Calu3 (cell line): ENCODE measurements around the gene CES4A. TPM values are rescaled to one million over a fixed set of nuclear protein-coding genes. Genes with fewer than 3 reads are reported as not detected.
A peak's percentile ranks its signal among the peaks of the same experiment; 100 is the strongest.

Experiments
- BruUV-seq: library from RNA; stranded (reverse); fragments of 400-500 nt; replicated peaks from 2 replicates; lab custom pipeline; 2021; lab: Mats Ljungman, UMichigan
- CTCF ChIA-PET: fragments of 300-600 bp; sonication (Branson Sonifier 250); formaldehyde crosslinking; loops from one replicate; lab custom pipeline; 2022; ENCODE audit warnings: antibody characterized with exemption; lab: Charles Lee
- DNase-seq: peaks from one replicate; pipeline ENCODE4 v3.0.0; 2022
- H3K27ac Mint-ChIP-seq: one replicate; pipeline ENCODE4 v1.8.0; 2022; ENCODE audit warnings: mixed read lengths; ENCODE audit not compliant: unreplicated experiment
- H3K27me3 Mint-ChIP-seq: one replicate; pipeline ENCODE4 v1.8.0; 2022; ENCODE audit warnings: mixed read lengths; ENCODE audit not compliant: unreplicated experiment
- H3K36me3 Mint-ChIP-seq: one replicate; pipeline ENCODE4 v1.8.0; 2022; ENCODE audit warnings: mild to moderate bottlenecking, moderate library complexity, mixed read lengths; ENCODE audit not compliant: insufficient read depth, unreplicated experiment
- H3K4me1 Mint-ChIP-seq: one replicate; pipeline ENCODE4 v1.8.0; 2022; ENCODE audit warnings: mild to moderate bottlenecking, low read depth, mixed read lengths; ENCODE audit not compliant: unreplicated experiment
- H3K4me3 Mint-ChIP-seq: one replicate; pipeline ENCODE4 v1.8.0; 2022; ENCODE audit warnings: mild to moderate bottlenecking, low read depth, moderate library complexity, mixed read lengths; ENCODE audit not compliant: unreplicated experiment
- H3K9me3 Mint-ChIP-seq: one replicate; pipeline ENCODE4 v1.8.0; 2022; ENCODE audit warnings: low read depth, mixed read lengths; ENCODE audit not compliant: unreplicated experiment
- CTCF ChIP-seq: fragments of 200-600 bp; IDR thresholded peaks from one replicate; pipeline ENCODE4 v1.8.0; 2022; ENCODE audit warnings: antibody characterized with exemption; ENCODE audit not compliant: unreplicated experiment
- intact Hi-C: fragments of 100-400 bp; cut with micrococcal nuclease; formaldehyde crosslinking; loops from one replicate; pipeline ENCODE4 v1.10.0; 2022; ENCODE audit not compliant: unreplicated experiment
- total RNA-seq: library from RNA; stranded (reverse); gene quantifications from 2 replicates; pipeline ENCODE4 v1.2.3, GENCODE V29; 2022

Gene CES4A
- total RNA-seq, 1 experiment from 2014 or later = not detected

GRCh38 chr16:67016681-67017420, 28.5 kb downstream of the CES4A start:
- Mint-ChIP-seq H3K36me3 (peaks cover 5% of the 10 kb centered on the region), H3K27ac (no peak overlapping the region), H3K27me3 (peaks cover 33% of the 10 kb centered on the region), H3K4me3 (no peak overlapping the region), H3K9me3 (no peaks in the 10 kb centered on the region), H3K4me1 (peaks cover 18% of the 10 kb centered on the region)
- TF ChIP-seq CTCF = no peak
- BruUV-seq = no TSS peak
- intact Hi-C loops = loop anchor here (5.0 to 10.0 kb wide), 4 partner anchors 40 to 170 kb away; partner anchors contain the start of genes B3GNT9, FBXL8 and TRADD
- no peak for DNase-seq
- CTCF ChIA-PET = interaction anchor here (0.9 to 1.3 kb wide), 2 partner anchors 41 to 138 kb away, joined by 3 to 6 read pairs; no protein-coding TSS in a partner anchor

GRCh38 chr16:67017421-67017750, 29.0 kb downstream of the CES4A start:
- BruUV-seq = no TSS peak
- Mint-ChIP-seq H3K4me1 (peaks cover 19% of the 10 kb centered on the region), H3K27me3 (peaks cover 28% of the 10 kb centered on the region), H3K27ac (no peak overlapping the region), H3K9me3 (no peaks in the 10 kb centered on the region), H3K36me3 (peaks cover 5% of the 10 kb centered on the region), H3K4me3 (no peak overlapping the region)
- TF ChIP-seq CTCF = no peak
- intact Hi-C loops = loop anchor here (5.0 to 10.0 kb wide), 4 partner anchors 40 to 170 kb away; partner anchors contain the start of genes B3GNT9, FBXL8 and TRADD
- no peak for DNase-seq
- CTCF ChIA-PET = interaction anchor here (0.6 to 1.7 kb wide), 19 partner anchors 11 to 448 kb away, joined by 3 to 23 read pairs (median 4); partner anchors contain the start of genes CDH16, FBXL8 and TRADD

- no TSS peak for BruUV-seq
- H3K9me3 Mint-ChIP-seq = no peaks in the 10 kb centered on the region
- intact Hi-C loops = loop anchor here (5.0 to 10.0 kb wide), 4 partner anchors 41 to 169 kb away; partner anchors contain the start of genes B3GNT9, FBXL8 and TRADD
- CTCF ChIA-PET = interaction anchor here (0.6 to 1.7 kb wide), 20 partner anchors 10 to 448 kb away, joined by 3 to 23 read pairs (median 4); partner anchors contain the start of genes CDH16, FBXL8, PHAF1 and TRADD
- DNase-seq = peak; percentile 92
- peaks cover 25% of the 10 kb centered on the region for H3K4me1 Mint-ChIP-seq
- peaks cover 22% of the 10 kb centered on the region for H3K27me3 Mint-ChIP-seq
- TF ChIP-seq CTCF = peak; percentile 79
- H3K27ac Mint-ChIP-seq = no peak overlapping the region
- no peak overlapping the region for H3K4me3 Mint-ChIP-seq
- peaks cover 5% of the 10 kb centered on the region for H3K36me3 Mint-ChIP-seq
These were observed 29.6 kb downstream of the CES4A start for GRCh38 chr16:67017810-67018488.

GRCh38 chr16:67019171-67019570, 30.8 kb downstream of the CES4A start:
- no peak overlapping the region for H3K27ac Mint-ChIP-seq
- no peak overlapping the region for H3K4me3 Mint-ChIP-seq
- peaks cover 15% of the 10 kb centered on the region for H3K27me3 Mint-ChIP-seq
- no peaks in the 10 kb centered on the region for H3K9me3 Mint-ChIP-seq
- H3K4me1 Mint-ChIP-seq = peaks cover 36% of the 10 kb centered on the region
- intact Hi-C loops = loop anchor here (5.0 to 10.0 kb wide), 4 partner anchors 42 to 168 kb away; partner anchors contain the start of genes B3GNT9, FBXL8 and TRADD
- CTCF ChIA-PET = interaction anchor here (1.7 kb wide), 1 partner anchor 81 kb away, joined by 6 read pairs; no protein-coding TSS in a partner anchor
- DNase-seq = no peak
- no peak for TF ChIP-seq CTCF
- H3K36me3 Mint-ChIP-seq = peaks cover 5% of the 10 kb centered on the region
- BruUV-seq = no TSS peak
